Measurements from ENCODE around the gene ERP29. TPM values are rescaled to one million over a fixed set of nuclear protein-coding genes. Genes with fewer than 3 reads are reported as not detected.

ERP29 gene
- total and polyA plus RNA-seq, 10 donors: 64.4 to 196 (median 92.7) TPM

GRCh38 chr12:112066566-112066965 is 53.3 kb downstream of the ERP29 start:
- H3K27ac ChIP-seq: no peak overlapping the region
- no peaks in the 10 kb centered on the region for H3K4me1 ChIP-seq
- WGBS, 5 donors: 81 to 88% (median 84%) methylated on average over 2 of the region's 2 CpGs
- intact Hi-C loops (cut with DNase I; ENCODE audit: low total_unique reads): no loop called here
- no peaks in the 10 kb centered on the region for H3K9me3 ChIP-seq
- peaks cover 3 to 100% (median 94%) of the 10 kb centered on the region in 6 donors for H3K36me3 ChIP-seq
- TF ChIP-seq POLR2A (IDR thresholded peaks at IDR 0.05): no peak
- no peak for TF ChIP-seq CTCF (IDR thresholded peaks at IDR 0.05 in 8 of 11, conservative IDR thresholded peaks at IDR 0.05 in 3 of 11)
- TF ChIP-seq POLR2AphosphoS5 (IDR thresholded peaks at IDR 0.05): no peak
- DNase-seq: no peak
- H3K27me3 ChIP-seq (replicated peaks in 1 of 7): no peaks in the 10 kb centered on the region
- no peak overlapping the region for H3K4me3 ChIP-seq

Small RNAs within 50 kb of the gene (microRNA-seq; reads per million reads assigned to microRNA genes)
- 0 to 0.36 (median 0) reads per million in 3 donors for gene MIR3657

Small RNAs within 50 kb of the gene (small RNA-seq; reads per million reads assigned to genes)
- 0 reads per million in 4 donors for gene AC004024.1
- gene MIR3657: 0 reads per million in 4 donors
- gene RF00019: 0 reads per million in 4 donors

Other genes starting within 250 kb of the ERP29 start
- 10 to 100 TPM; 47.0 to 78.9 (median 53.5) TPM for gene ALDH2, start 246.5 kb upstream of the ERP29 start, total RNA-seq
- gene ALDH2, start 246.5 kb upstream of the ERP29 start, polyA plus RNA-seq: 10 to 100 TPM; 30.8 to 33.4 (median 32.7) TPM
- gene MAPKAPK5, start 171.2 kb upstream of the ERP29 start, total RNA-seq: 10 to 100 TPM; 35.1 to 56.4 (median 45.2) TPM
- 10 to 100 TPM; 12.7 to 17.3 (median 14.2) TPM for gene MAPKAPK5, start 171.2 kb upstream of the ERP29 start, polyA plus RNA-seq
- gene TMEM116, start 261 bp upstream of the ERP29 start, total RNA-seq: 10 to 100 TPM in 5 of 7 donors, 1 to 10 TPM in 2; 7.5 to 15.2 (median 11.4) TPM
- 1 to 10 TPM; 5.4 to 6.2 (median 6.2) TPM for gene TMEM116, start 261 bp upstream of the ERP29 start, polyA plus RNA-seq
- 10 to 100 TPM; 25.6 to 40.3 (median 29.8) TPM for gene NAA25, start 95.4 kb downstream of the ERP29 start, total RNA-seq
- 1 to 10 TPM; 4.3 to 5.9 (median 5.3) TPM for gene NAA25, start 95.4 kb downstream of the ERP29 start, polyA plus RNA-seq
- 10 to 100 TPM; 47.3 to 63.4 (median 54.8) TPM for gene TRAFD1, start 112.1 kb downstream of the ERP29 start, total RNA-seq
- 10 to 100 TPM; 18.6 to 31.2 (median 19.2) TPM for gene TRAFD1, start 112.1 kb downstream of the ERP29 start, polyA plus RNA-seq

Measured in spleen (tissue), 11 donors.